ENCODE results near the gene FAM217A. TPM values are rescaled to one million over a fixed set of nuclear protein-coding genes. Genes with fewer than 3 reads are reported as not detected.

Gene FAM217A
- total and polyA plus RNA-seq, 2 of the 13 experiments (the other 11 are each of a cell fraction or from before 2014, with no cell fraction given), result not detected

DNA sequence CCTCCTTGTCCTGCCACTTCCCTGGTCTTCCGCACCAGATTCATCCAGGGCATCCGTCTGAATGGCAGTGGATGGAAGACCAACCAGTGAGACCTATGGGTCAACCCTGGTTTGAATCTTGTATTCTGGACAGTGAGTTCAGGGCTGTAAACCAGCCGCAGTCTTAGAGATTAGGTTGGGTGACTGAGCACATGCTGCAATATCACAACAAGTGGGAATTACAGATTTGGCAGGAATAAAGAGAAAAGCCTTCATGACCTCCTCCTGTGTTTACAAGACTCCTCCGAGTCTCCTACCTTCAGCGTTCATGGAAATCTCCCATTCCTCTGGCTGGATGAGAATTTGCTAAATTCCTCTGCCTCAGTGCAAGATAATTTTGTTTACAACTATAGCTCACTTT, 46.6 kb upstream of the FAM217A start:
- TF ChIP-seq PHF21A (CRISPR knock-in tag; IDR thresholded peaks at IDR 0.05) (0 out of 2 replicates have a peak, but pooled peaks have one; percentile 27), ZNF484 (CRISPR knock-in tag; IDR thresholded peaks at IDR 0.05; ENCODE audit: borderline replicate concordance, low read depth) (no peak), NR2F2 (IDR thresholded peaks at IDR 0.05; ENCODE audit: borderline replicate concordance, low read depth) (peak; percentile 24; the same call in 1 of the 2 replicates)
- TF ChIP-seq, protein P1, sequence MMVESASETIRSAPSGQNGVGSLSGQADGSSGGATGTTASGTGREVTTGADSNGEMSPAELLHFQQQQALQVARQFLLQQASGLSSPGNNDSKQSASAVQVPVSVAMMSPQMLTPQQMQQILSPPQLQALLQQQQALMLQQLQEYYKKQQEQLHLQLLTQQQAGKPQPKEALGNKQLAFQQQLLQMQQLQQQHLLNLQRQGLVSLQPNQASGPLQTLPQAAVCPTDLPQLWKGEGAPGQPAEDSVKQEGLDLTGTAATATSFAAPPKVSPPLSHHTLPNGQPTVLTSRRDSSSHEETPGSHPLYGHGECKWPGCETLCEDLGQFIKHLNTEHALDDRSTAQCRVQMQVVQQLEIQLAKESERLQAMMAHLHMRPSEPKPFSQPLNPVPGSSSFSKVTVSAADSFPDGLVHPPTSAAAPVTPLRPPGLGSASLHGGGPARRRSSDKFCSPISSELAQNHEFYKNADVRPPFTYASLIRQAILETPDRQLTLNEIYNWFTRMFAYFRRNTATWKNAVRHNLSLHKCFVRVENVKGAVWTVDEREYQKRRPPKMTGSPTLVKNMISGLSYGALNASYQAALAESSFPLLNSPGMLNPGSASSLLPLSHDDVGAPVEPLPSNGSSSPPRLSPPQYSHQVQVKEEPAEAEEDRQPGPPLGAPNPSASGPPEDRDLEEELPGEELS (CRISPR knock-in tag; IDR thresholded peaks at IDR 0.05), result 0 out of 2 replicates have a peak, but pooled peaks have one; percentile 32
- TF ChIP-seq, protein P2, sequence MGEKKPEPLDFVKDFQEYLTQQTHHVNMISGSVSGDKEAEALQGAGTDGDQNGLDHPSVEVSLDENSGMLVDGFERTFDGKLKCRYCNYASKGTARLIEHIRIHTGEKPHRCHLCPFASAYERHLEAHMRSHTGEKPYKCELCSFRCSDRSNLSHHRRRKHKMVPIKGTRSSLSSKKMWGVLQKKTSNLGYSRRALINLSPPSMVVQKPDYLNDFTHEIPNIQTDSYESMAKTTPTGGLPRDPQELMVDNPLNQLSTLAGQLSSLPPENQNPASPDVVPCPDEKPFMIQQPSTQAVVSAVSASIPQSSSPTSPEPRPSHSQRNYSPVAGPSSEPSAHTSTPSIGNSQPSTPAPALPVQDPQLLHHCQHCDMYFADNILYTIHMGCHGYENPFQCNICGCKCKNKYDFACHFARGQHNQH (CRISPR knock-in tag; IDR thresholded peaks at IDR 0.05), result no peak
- H3K36me3 ChIP-seq (replicated peaks in 1 of 2; ENCODE audit: control insufficient read depth in 1 of 2, insufficient read depth in 2 of 2, low read length in 2 of 2), result peaks cover 29 to 78% of the 10 kb centered on the region in 2 experiments
- H3K9me3 ChIP-seq (ENCODE audit: low read length), result no peaks in the 10 kb centered on the region
- no peak overlapping the region for H2AFZ ChIP-seq (ENCODE audit: low read length)
- no peak overlapping the region for H3K4me3 ChIP-seq (replicated peaks in 1 of 3; ENCODE audit: insufficient read depth in 1 of 3, low read depth in 2 of 3, low read length in 3 of 3)
- H3K4me1 ChIP-seq (ENCODE audit: insufficient read depth, low read length), result peaks cover 26% of the 10 kb centered on the region
- H3K27ac ChIP-seq (ENCODE audit: extremely low read length, insufficient read depth, low read length), result peak overlapping the region; percentile 5
- H4K20me1 ChIP-seq (ENCODE audit: insufficient read depth, low read length), result no peaks in the 10 kb centered on the region
- no TSS peak for BruUV-seq (replicated peaks)
- H3K4me2 ChIP-seq (ENCODE audit: low read depth, low read length), result no peak overlapping the region
- ChIA-PET CTCF (ENCODE audit: low intra/inter-chr PET ratio, low total read pairs) (interaction anchor here (0.8 to 2.5 kb wide), 3 partner anchors 28 to 70 kb away, joined by 4 to 27 read pairs (median 7); no protein-coding TSS in a partner anchor), POLR2A (interaction anchor here (1.3 to 2.7 kb wide), 2 partner anchors 10 to 104 kb away, joined by 9 to 26 read pairs; partner anchors contain the start of gene ECI2)
- no peaks in the 10 kb centered on the region for H3K27me3 ChIP-seq (ENCODE audit: control insufficient read depth in 1 of 2, insufficient read depth in 2 of 2, low read length in 2 of 2)
- no peak for FAIRE-seq
- DNase-seq (ENCODE audit: low spot score), result no peak
- H3K79me2 ChIP-seq (ENCODE audit: insufficient read depth, low read length), result no peaks in the 10 kb centered on the region
- intact Hi-C loops (cut with micrococcal nuclease; ENCODE audit: unreplicated experiment), result no loop called here
- 95% methylated on average over 5 of the region's 5 CpGs for WGBS (ENCODE audit: low lambda C conversion rate)
- H3K9ac ChIP-seq (ENCODE audit: insufficient read depth, low read depth, low read length), result no peak overlapping the region
- peak; percentile 18; the same call in 2 of the 3 replicates for ATAC-seq
- in situ Hi-C loops (cut with HindIII; ENCODE audit: extremely low pct_ligation_motif_present, low pct_unique_long_range_greater_than_20kb), result no loop called here

Measured in HepG2 (cell line).